IMR-90 (cell line): ENCODE measurements around the gene VWA8. TPM values are rescaled to one million over a fixed set of nuclear protein-coding genes. Genes with fewer than 3 reads are reported as not detected.

Source experiments
- ATAC-seq: fragments of 200-7000 bp; cut with Tn5 transposase; 2 replicates; pipeline ENCODE4 v1.9.1; 2020; ENCODE audit warnings: low read depth, mild to moderate bottlenecking, moderate library complexity
- BruUV-seq: library from RNA; stranded (reverse); fragments of 400-500 nt; replicated peaks from 2 replicates; lab custom pipeline; 2021; lab: Mats Ljungman, UMichigan
- CTCF ChIA-PET: fragments of 300-600 bp; formaldehyde crosslinking; extraction: SDS; loops from one replicate; lab custom pipeline; 2021; ENCODE audit warnings: antibody characterized with exemption; lab: Yijun Ruan, JAX
- POLR2A ChIA-PET: fragments of 300-600 bp; sonication (Branson Sonifier 250); formaldehyde crosslinking; loops from one replicate; lab custom pipeline; 2022; ENCODE audit warnings: antibody characterized with exemption; ENCODE audit not compliant: unreplicated experiment; lab: Charles Lee
- DNase-seq: peaks from one replicate; pipeline ENCODE4 v3.0.0; 2013
- H2AFZ ChIP-seq: replicated peaks from 2 replicates; pipeline ENCODE3; 2013; ENCODE audit warnings: low read length, mild to moderate bottlenecking; ENCODE audit not compliant: poor library complexity
- H2AK5ac ChIP-seq: 2 replicates; pipeline ENCODE4 v1.6.1; 2013; ENCODE audit warnings: low read depth, low read length, inconsistent platforms
- H2AK9ac ChIP-seq: replicated peaks from 2 replicates; pipeline ENCODE3; 2013; ENCODE audit warnings: mild to moderate bottlenecking, low read depth, low read length, moderate library complexity; ENCODE audit not compliant: poor library complexity
- H2BK120ac ChIP-seq: 2 replicates; pipeline ENCODE4 v1.6.1; 2013; ENCODE audit warnings: low read depth, low read length, inconsistent platforms
- H2BK15ac ChIP-seq: 3 replicates; pipeline ENCODE4 v1.6.1; 2013; ENCODE audit warnings: low read depth, low read length, inconsistent platforms
- H2BK20ac ChIP-seq: 2 replicates; pipeline ENCODE4 v1.6.1; 2013; ENCODE audit warnings: low read depth, mild to moderate bottlenecking, inconsistent platforms, low read length, moderate library complexity
- H2BK5ac ChIP-seq: 2 replicates; pipeline ENCODE4 v1.6.1; 2013; ENCODE audit warnings: mild to moderate bottlenecking, low read depth, low read length, inconsistent platforms; ENCODE audit not compliant: poor library complexity, severe bottlenecking
- H3K14ac ChIP-seq: replicated peaks from 2 replicates; pipeline ENCODE4 v1.6.1; 2013; ENCODE audit warnings: low read depth, low read length, inconsistent platforms
- H3K18ac ChIP-seq: 2 replicates; pipeline ENCODE4 v1.6.1; 2013; ENCODE audit warnings: low read depth, low read length, control low read depth
- H3K23ac ChIP-seq: 2 replicates; pipeline ENCODE4 v1.6.1; 2013; ENCODE audit warnings: low read depth, low read length, inconsistent platforms
- H3K27ac ChIP-seq: 2 replicates; pipeline ENCODE4 v1.5.1; 2013; ENCODE audit warnings: mild to moderate bottlenecking, control low read depth, low read length; ENCODE audit not compliant: insufficient read depth
- H3K27me3 ChIP-seq: 2 replicates; pipeline ENCODE4 v1.6.1; 2013; ENCODE audit warnings: low read length; ENCODE audit not compliant: control insufficient read depth, insufficient read depth
- H3K36me3 ChIP-seq: 2 replicates; pipeline ENCODE4 v1.6.1; 2013; ENCODE audit warnings: low read length, mixed read lengths; ENCODE audit not compliant: control insufficient read depth, insufficient read depth
- H3K4ac ChIP-seq: 2 replicates; pipeline ENCODE4 v1.6.1; 2013; ENCODE audit warnings: low read depth, low read length, inconsistent platforms
- H3K4me1 ChIP-seq: 2 replicates; pipeline ENCODE4 v1.6.1; 2013; ENCODE audit warnings: low read length, mixed read lengths; ENCODE audit not compliant: control insufficient read depth, insufficient read depth
- H3K4me2 ChIP-seq: 2 replicates; pipeline ENCODE4 v1.6.1; 2013; ENCODE audit warnings: low read depth, mild to moderate bottlenecking, control low read depth, low read length, moderate library complexity
- H3K4me3 ChIP-seq: 2 replicates; pipeline ENCODE4 v1.5.1; 2013; ENCODE audit warnings: low read depth, mild to moderate bottlenecking, control low read depth, low read length, moderate library complexity; ENCODE audit not compliant: insufficient read depth
- H3K56ac ChIP-seq: 2 replicates; pipeline ENCODE4 v1.6.1; 2013; ENCODE audit warnings: low read length, inconsistent platforms; ENCODE audit not compliant: insufficient read depth; ENCODE audit errors: extremely low read depth
- H3K79me1 ChIP-seq, 2 experiments: 2 replicates each; pipeline ENCODE4 v1.6.1; 2013; ENCODE audit warnings: low read length in 2 of 2, inconsistent platforms in 1 of 2, low read depth in 1 of 2
- H3K9ac ChIP-seq: 2 replicates; pipeline ENCODE4 v1.6.1; 2013; ENCODE audit warnings: low read depth, low read length, control low read depth
- H3K9me1 ChIP-seq: 2 replicates; pipeline ENCODE4 v1.6.1; 2013; ENCODE audit warnings: low read length, inconsistent platforms; ENCODE audit not compliant: insufficient read depth
- H3K9me3 ChIP-seq: 2 replicates; pipeline ENCODE4 v1.6.1; 2013; ENCODE audit warnings: low read length; ENCODE audit not compliant: control insufficient read depth, insufficient read depth
- H4K20me1 ChIP-seq: 2 replicates; pipeline ENCODE4 v1.6.1; 2013; ENCODE audit warnings: low read length, inconsistent platforms; ENCODE audit not compliant: insufficient read depth
- H4K5ac ChIP-seq: 2 replicates; pipeline ENCODE4 v1.6.1; 2013; ENCODE audit warnings: mild to moderate bottlenecking, low read depth, low read length, control low read depth
- H4K8ac ChIP-seq, 2 experiments: 2 replicates each; pipeline ENCODE4 v1.6.1; 2013; ENCODE audit warnings: low read depth in 2 of 2, low read length in 2 of 2, control low read depth in 1 of 2, inconsistent platforms in 1 of 2
- H4K91ac ChIP-seq: 2 replicates; pipeline ENCODE4 v1.6.1; 2013; ENCODE audit warnings: low read depth, low read length, inconsistent platforms; ENCODE audit not compliant: insufficient read depth
- MAZ ChIP-seq: IDR thresholded peaks from 2 replicates; pipeline ENCODE4 v1.6.1; 2012; ENCODE audit warnings: low read depth, mild to moderate bottlenecking, low read length, improper control_type of control experiment, moderate library complexity, borderline replicate concordance
- WGBS, 2 experiments: methylation state at CpG; one replicate each; pipeline versions ENCODE4 v1.1.5 to v1.1.7; 2013; ENCODE audit warnings: missing lambda C conversion rate in 2 of 2; ENCODE audit not compliant: insufficient read length in 1 of 2; ENCODE audit errors: extremely low coverage in 2 of 2; 5-methylcytosine and 5-hydroxymethylcytosine counted together
- dilution Hi-C: fragments of 300-500 bp; cut with HindIII; formaldehyde crosslinking; loops from one replicate; pipeline ENCODE4 v1.14.3; 2018; ENCODE audit warnings: low sequenced_read_pairs; ENCODE audit not compliant: unreplicated experiment
- in situ Hi-C: fragments of 300-500 bp; cut with MboI; formaldehyde crosslinking; loops from 3 replicates; pipeline ENCODE4 v1.14.3; 2019; ENCODE audit warnings: low sequenced_read_pairs, inconsistent platforms, mixed read lengths
- intact Hi-C: fragments of 100-400 bp; cut with micrococcal nuclease; formaldehyde crosslinking; loops from 2 replicates; pipeline ENCODE4 v1.10.0; 2022
- polyA plus RNA-seq, 3 experiments: library from polyadenylated mRNA; depleted of rRNA; stranded (reverse); fragments of >200 nt; gene quantifications; 2 replicates each; pipeline ENCODE4 v1.2.3, GENCODE V29; 2012; ENCODE audit warnings: low replicate concordance in 1 of 3
- total RNA-seq: library from RNA; depleted of rRNA; stranded (reverse); fragments of >200 nt; gene quantifications from 2 replicates; pipeline ENCODE4 v1.2.3, GENCODE V29; 2012

The VWA8 gene
- total and polyA plus RNA-seq, 2 of the 4 experiments (the other 2 are of a cell fraction), result 5.9 to 18.3 TPM

GRCh38 chr13:41991936-41992335, 31.0 kb upstream of the VWA8 start:
- Histone ChIP-seq H4K91ac (no peak overlapping the region), H2AK5ac (no peak overlapping the region), H3K36me3 (no peaks in the 10 kb centered on the region), H3K4me1 (peaks cover 3% of the 10 kb centered on the region; the same call in 1 of the 2 replicates), H3K23ac (no peak overlapping the region), H3K4me2 (no peak overlapping the region), H2BK15ac (no peak overlapping the region), H3K9me1 (no peaks in the 10 kb centered on the region), H3K4ac (no peak overlapping the region), H3K14ac (no peak overlapping the region), H2BK20ac (no peak overlapping the region), H4K5ac (no peak overlapping the region), H2BK5ac (no peak overlapping the region), H3K27me3 (no peaks in the 10 kb centered on the region), H3K27ac (no peak overlapping the region), H4K20me1 (no peaks in the 10 kb centered on the region), H2BK120ac (no peak overlapping the region), H3K56ac (no peak overlapping the region), H3K18ac (no peak overlapping the region), H2AFZ (no peak overlapping the region), H3K9me3 (no peaks in the 10 kb centered on the region), H3K9ac (no peak overlapping the region), H3K4me3 (no peak overlapping the region), H3K79me1 (no peaks in the 10 kb centered on the region), H4K8ac (no peak overlapping the region), H2AK9ac (no peak overlapping the region)
- CTCF ChIA-PET, result no interaction called here
- POLR2A ChIA-PET, result no interaction called here
- in situ Hi-C loops, result no loop called here
- intact Hi-C loops, result no loop called here
- dilution Hi-C loops, result no loop called here
- no TSS peak for BruUV-seq
- no peak for TF ChIP-seq MAZ
- ATAC-seq (no peak), DNase-seq (no peak)
- no CpG with 5 or more reads among the region's 1 CpG for WGBS, 2 experiments
